Thyroid gland (tissue), 4 donors: Measurements from ENCODE around the gene ETV3L.

Experiments used
- POLR2A ChIP-seq, 2 donors: fragments of 450-650 bp; IDR thresholded peaks; one replicate each; pipeline ENCODE4 v1.6.1; 2017; ENCODE audit warnings: antibody characterized with exemption in 2 of 2, mild to moderate bottlenecking in 2 of 2, moderate library complexity in 1 of 2
- TF ChIP-seq, protein P1 (sequence below), 6 experiments: fragments of 200-600 bp in 3 of 6; fragments of 450-650 bp in 3 of 6; sonication (generic) in 3 of 6; IDR thresholded peaks; one replicate each; pipeline ENCODE4 v1.5.1; 2016 to 2019; ENCODE audit warnings: antibody characterized with exemption in 6 of 6, mild to moderate bottlenecking in 2 of 6, inconsistent platforms in 1 of 6, moderate library complexity in 1 of 6

GRCh38 chr1:157115851-157116736 is 16.5 kb upstream of the ETV3L start:
- TF ChIP-seq, protein P1, sequence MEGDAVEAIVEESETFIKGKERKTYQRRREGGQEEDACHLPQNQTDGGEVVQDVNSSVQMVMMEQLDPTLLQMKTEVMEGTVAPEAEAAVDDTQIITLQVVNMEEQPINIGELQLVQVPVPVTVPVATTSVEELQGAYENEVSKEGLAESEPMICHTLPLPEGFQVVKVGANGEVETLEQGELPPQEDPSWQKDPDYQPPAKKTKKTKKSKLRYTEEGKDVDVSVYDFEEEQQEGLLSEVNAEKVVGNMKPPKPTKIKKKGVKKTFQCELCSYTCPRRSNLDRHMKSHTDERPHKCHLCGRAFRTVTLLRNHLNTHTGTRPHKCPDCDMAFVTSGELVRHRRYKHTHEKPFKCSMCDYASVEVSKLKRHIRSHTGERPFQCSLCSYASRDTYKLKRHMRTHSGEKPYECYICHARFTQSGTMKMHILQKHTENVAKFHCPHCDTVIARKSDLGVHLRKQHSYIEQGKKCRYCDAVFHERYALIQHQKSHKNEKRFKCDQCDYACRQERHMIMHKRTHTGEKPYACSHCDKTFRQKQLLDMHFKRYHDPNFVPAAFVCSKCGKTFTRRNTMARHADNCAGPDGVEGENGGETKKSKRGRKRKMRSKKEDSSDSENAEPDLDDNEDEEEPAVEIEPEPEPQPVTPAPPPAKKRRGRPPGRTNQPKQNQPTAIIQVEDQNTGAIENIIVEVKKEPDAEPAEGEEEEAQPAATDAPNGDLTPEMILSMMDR (IDR thresholded peaks at IDR 0.05), result no peak
- no peak for TF ChIP-seq POLR2A (IDR thresholded peaks at IDR 0.05)
